HG03521 (cell line): ENCODE measurements around the gene LMAN2.
A peak's percentile ranks its signal among the peaks of the same experiment; 100 is the strongest.

Experiments
- ATAC-seq: cut with Tn5 transposase; IDR thresholded peaks from one replicate; pipeline ENCODE4 v1.9.1; 2021; ENCODE audit warnings: mild to moderate bottlenecking, moderate library complexity; ENCODE audit not compliant: unreplicated experiment

Gene LMAN2

GRCh38 chr5:177330991-177331842 is 20.3 kb downstream of the LMAN2 start:
- no peak for ATAC-seq

GRCh38 chr5:177329883-177330282 is 21.6 kb downstream of the LMAN2 start:
- ATAC-seq: no peak

GRCh38 chr5:177328545-177329231 is 22.8 kb downstream of the LMAN2 start:
- ATAC-seq: no peak

GRCh38 chr5:177327539-177328522 is 23.6 kb downstream of the LMAN2 start:
- no peak for ATAC-seq

GRCh38 chr5:177325868-177326381 is 25.5 kb downstream of the LMAN2 start:
- no peak for ATAC-seq

- ATAC-seq: no peak
These were observed 30.6 kb downstream of the LMAN2 start for GRCh38 chr5:177320879-177321278.

- ATAC-seq: no peak
These were observed 31.4 kb downstream of the LMAN2 start for GRCh38 chr5:177319913-177320588.

- ATAC-seq: no peak
These were observed 33.5 kb downstream of the LMAN2 start for GRCh38 chr5:177317959-177318377.

GRCh38 chr5:177316005-177316404 is 35.5 kb downstream of the LMAN2 start:
- ATAC-seq: no peak

- ATAC-seq: no peak
These were observed 36.1 kb downstream of the LMAN2 start for GRCh38 chr5:177315411-177315810.

- no peak for ATAC-seq
These were observed 36.8 kb downstream of the LMAN2 start for GRCh38 chr5:177314376-177315342.

- no peak for ATAC-seq
These were observed 37.8 kb downstream of the LMAN2 start for GRCh38 chr5:177313561-177314259.

- ATAC-seq: peak; percentile 13
These were observed 38.8 kb downstream of the LMAN2 start for GRCh38 chr5:177312649-177313181.

GRCh38 chr5:177311723-177312648 is 39.5 kb downstream of the LMAN2 start, which contains the start of gene MXD3:
TSS of gene MXD3 (minus strand) at chr5:177311898. CDS start at chr5:177311830, 68 bp downstream.
- ATAC-seq: peak; percentile 78

- ATAC-seq: no peak
These were observed 40.1 kb downstream of the LMAN2 start for GRCh38 chr5:177311392-177311722.

GRCh38 chr5:177310757-177311391 is 40.6 kb downstream of the LMAN2 start:
- ATAC-seq: no peak

GRCh38 chr5:177310332-177310731 is 41.1 kb downstream of the LMAN2 start:
- ATAC-seq: no peak
